PC-9 (cell line): Measurements from ENCODE around the gene PIM1.
"Not testable (repeated sequence)": the region's sequence is repeated elsewhere in the genome, so short reads cannot be mapped to it uniquely, and the experiment has no call there.

Experiments
- EZH2 ChIP-seq: fragments of 200-600 bp; sonication (generic); IDR thresholded peaks from 2 replicates; pipeline ENCODE4 v1.8.0; 2017; ENCODE audit warnings: antibody characterized with exemption, low read depth
- TF ChIP-seq, protein P1 (sequence below): fragments of 200-600 bp; sonication (generic); conservative IDR thresholded peaks from 2 replicates; pipeline ENCODE4 v1.6.1; 2017; ENCODE audit warnings: mixed run types, antibody characterized with exemption, mild to moderate bottlenecking, moderate library complexity

DNA sequence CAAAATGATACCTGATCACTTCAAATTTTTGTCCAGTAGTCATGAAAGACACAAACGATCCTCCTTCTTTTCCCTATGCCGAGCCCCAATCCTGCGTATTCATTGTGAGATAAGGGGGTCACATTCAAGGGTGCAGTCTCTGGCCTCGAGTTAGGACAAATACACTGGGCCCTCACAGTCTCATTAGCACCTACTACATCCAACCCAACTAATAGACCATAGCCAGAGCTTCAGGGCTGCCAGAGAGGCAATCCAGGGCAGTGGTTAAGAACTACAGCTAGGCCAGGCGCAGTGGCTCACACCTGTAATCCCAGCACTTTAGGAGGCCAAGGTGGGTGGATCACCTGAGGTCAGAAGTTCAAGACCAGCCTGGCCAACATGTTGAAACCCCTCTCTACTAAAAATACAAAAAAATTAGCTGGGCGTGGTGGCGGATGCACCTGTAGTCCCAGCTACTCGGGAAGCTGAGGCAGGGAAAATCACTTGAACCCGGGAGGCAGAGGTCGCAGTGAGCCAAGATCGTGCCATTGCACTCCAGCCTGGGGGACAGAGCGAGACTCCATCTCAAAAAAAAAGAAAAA is 41.0 kb upstream of the PIM1 start:
- TF ChIP-seq, protein P1, sequence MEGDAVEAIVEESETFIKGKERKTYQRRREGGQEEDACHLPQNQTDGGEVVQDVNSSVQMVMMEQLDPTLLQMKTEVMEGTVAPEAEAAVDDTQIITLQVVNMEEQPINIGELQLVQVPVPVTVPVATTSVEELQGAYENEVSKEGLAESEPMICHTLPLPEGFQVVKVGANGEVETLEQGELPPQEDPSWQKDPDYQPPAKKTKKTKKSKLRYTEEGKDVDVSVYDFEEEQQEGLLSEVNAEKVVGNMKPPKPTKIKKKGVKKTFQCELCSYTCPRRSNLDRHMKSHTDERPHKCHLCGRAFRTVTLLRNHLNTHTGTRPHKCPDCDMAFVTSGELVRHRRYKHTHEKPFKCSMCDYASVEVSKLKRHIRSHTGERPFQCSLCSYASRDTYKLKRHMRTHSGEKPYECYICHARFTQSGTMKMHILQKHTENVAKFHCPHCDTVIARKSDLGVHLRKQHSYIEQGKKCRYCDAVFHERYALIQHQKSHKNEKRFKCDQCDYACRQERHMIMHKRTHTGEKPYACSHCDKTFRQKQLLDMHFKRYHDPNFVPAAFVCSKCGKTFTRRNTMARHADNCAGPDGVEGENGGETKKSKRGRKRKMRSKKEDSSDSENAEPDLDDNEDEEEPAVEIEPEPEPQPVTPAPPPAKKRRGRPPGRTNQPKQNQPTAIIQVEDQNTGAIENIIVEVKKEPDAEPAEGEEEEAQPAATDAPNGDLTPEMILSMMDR, result not testable (repeated sequence)
- not testable (repeated sequence) for TF ChIP-seq EZH2
